Measurements from ENCODE around the gene CFDP1.
"Not testable (repeated sequence)": the region's sequence is repeated elsewhere in the genome, so short reads cannot be mapped to it uniquely, and the experiment has no call there.

Gene CFDP1

DNA sequence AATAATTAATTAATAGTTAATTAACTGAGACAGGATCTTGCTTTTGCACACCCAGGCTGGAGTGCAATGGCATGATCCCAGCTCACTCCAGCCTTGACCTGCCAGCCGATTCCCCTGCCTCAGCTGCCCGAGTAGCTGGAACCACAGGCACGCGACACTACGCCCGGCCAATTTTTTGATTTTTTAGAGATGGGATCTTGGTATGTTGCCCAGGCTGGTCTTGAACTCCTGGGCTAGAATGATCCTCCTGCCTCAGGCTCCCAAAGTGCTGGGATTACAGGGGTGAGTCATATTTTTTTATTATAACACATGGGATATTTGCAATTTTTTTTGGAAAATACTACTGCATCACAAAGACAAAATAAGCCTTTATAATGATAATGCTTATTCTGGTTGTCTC, 151.5 kb downstream of the CFDP1 start:
- DNase-seq (ENCODE audit: low read depth), result no peak
- no peak overlapping the region for H3K4me3 ChIP-seq (ENCODE audit: low read depth, low read length)
- TF ChIP-seq, protein P1, sequence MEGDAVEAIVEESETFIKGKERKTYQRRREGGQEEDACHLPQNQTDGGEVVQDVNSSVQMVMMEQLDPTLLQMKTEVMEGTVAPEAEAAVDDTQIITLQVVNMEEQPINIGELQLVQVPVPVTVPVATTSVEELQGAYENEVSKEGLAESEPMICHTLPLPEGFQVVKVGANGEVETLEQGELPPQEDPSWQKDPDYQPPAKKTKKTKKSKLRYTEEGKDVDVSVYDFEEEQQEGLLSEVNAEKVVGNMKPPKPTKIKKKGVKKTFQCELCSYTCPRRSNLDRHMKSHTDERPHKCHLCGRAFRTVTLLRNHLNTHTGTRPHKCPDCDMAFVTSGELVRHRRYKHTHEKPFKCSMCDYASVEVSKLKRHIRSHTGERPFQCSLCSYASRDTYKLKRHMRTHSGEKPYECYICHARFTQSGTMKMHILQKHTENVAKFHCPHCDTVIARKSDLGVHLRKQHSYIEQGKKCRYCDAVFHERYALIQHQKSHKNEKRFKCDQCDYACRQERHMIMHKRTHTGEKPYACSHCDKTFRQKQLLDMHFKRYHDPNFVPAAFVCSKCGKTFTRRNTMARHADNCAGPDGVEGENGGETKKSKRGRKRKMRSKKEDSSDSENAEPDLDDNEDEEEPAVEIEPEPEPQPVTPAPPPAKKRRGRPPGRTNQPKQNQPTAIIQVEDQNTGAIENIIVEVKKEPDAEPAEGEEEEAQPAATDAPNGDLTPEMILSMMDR (IDR thresholded peaks at IDR 0.05; ENCODE audit: insufficient read depth, low read depth, low read length, missing control alignments), result no peak

DNA sequence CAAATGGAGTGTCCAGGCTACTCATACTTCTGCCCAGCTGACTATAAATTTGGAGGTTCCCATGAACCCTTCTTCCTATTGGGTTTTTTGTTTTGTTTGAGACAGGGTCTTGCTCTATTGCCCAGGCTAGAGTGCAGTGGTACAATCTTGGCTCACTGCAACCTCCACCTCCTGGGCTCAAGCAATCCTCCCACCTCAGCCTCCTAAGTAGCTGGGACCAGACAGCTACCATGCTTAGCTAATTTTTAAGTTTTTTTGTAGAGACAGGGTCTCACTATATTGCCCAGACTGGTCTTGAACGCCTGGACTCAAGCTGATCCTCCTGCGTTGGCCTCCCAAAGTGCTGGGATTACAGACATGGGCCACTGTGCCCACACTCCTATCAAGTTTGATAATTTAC, 152.3 kb downstream of the CFDP1 start:
- H3K4me3 ChIP-seq (ENCODE audit: low read depth, low read length); DNase-seq (ENCODE audit: low read depth): not testable (repeated sequence)

DNA sequence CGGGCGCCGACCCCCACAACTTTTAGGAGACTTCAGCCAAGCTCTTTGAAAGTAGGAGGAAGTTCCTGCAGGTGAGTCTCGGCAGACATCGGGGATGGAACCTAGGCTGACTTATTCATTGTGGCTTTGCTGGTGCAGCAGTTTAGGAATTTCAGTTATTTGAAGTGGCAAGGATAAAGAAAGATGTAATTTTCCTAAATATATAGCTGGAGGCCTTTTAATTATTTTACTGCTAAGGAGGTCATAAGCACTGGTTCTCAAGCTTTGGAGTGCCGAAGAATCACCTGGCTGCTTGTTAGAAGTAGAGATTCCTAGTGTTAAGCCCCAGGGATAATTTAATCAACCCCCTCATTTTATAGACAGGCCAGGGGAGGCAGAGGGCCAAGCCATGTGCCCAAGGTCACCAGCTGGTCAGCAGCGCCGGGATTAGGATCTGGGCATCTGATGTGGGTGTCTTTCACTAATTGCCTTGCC, 152.9 kb downstream of the CFDP1 start:
- no peak overlapping the region for H3K4me3 ChIP-seq (ENCODE audit: low read depth, low read length)
- TF ChIP-seq, protein P1 (IDR thresholded peaks at IDR 0.05; ENCODE audit: insufficient read depth, low read depth, low read length, missing control alignments), result no peak
- no peak for DNase-seq (ENCODE audit: low read depth)

DNA sequence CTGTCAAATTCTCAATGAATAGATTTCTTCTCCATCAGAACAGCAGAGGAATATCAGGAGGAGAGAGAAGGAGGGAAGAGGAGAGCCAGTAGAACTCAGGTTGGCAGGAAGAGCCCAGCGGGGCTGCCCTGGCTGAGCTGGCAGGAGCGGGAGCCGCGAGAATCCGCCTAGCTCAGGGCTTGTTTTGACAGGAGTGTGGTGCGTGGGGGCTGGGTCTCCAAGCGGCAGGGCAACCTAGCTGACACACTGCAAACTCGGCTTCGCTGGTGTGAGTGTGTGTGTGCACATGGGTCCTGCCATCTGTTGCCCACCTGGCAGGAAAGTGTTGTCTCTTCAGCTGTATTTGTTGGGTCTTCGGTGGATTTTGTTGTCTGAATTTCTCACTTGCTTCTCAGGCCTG, 154.0 kb downstream of the CFDP1 start:
- TF ChIP-seq, protein P1 (IDR thresholded peaks at IDR 0.05; ENCODE audit: insufficient read depth, low read depth, low read length, missing control alignments), result no peak
- H3K4me3 ChIP-seq (ENCODE audit: low read depth, low read length), result no peak overlapping the region
- no peak for DNase-seq (ENCODE audit: low read depth)

DNA sequence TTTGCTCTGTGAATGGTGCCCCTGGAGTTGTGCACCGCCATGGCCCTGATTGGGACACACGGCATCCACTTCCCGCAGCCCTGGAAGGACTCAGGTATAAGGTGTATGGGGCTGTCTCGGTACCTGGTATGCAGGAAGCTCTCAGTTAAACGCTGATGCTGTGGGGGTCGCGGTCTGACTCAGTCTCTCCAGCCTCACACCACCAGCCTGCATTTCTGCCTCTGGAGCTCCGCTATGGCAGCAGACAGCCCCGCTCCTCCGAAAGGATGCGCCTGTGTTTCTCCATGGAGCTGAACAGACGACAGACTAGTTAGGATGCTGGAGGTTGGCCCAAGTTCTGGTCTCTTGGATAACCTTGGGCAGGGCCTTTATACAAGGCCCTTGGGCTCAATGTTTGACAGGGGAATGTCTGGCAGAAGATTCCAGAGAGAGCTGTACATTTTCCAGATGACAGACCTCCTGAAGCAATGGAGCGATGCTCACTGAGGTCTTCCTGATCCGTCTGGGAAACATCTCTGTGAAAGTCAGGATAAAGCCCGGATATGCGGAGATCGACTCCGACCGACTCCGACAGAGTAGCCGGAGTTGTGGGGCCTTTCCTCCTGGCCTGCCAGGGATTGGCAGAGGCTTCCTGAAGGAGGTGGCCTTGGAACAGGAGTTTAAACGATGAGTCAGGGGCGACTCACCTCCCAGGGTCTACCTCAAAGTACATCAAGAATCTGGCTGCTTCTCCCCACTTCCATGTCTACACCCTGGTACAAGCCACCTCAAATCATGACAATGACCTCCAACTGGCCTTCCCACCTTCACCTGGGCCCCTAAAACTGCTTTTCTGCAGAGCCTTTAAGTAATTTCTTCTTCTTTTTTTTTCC, 160.0 kb downstream of the CFDP1 start:
- TF ChIP-seq, protein P1 (IDR thresholded peaks at IDR 0.05; ENCODE audit: insufficient read depth, low read depth, low read length, missing control alignments), result no peak

DNA sequence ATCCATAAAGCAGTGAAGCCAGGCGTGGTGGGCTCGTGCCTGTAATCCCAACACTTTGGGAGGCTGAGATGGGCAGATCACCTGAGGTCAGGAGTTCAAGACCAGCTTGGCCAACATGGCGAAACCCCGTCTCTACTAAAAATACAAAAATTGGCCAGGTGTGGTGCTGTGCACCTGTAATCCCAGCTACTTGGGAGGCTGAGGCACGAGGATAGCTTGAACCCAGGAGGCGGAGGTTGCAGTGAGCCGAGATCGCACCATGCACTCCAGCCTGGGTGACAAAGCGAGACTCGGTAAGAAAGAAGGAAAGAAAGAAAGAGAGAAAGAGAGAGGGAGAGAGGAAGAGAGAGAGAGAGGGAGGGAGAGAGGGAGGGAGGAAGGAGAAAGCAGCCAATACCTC, 160.7 kb downstream of the CFDP1 start:
- H3K4me3 ChIP-seq (ENCODE audit: low read depth, low read length), result not testable (repeated sequence)

More for the DNA sequence above, 160.0 kb downstream of the CFDP1 start:
- no peak for DNase-seq (ENCODE audit: low read depth)
- no peak overlapping the region for H3K4me3 ChIP-seq (ENCODE audit: low read depth, low read length)

DNA sequence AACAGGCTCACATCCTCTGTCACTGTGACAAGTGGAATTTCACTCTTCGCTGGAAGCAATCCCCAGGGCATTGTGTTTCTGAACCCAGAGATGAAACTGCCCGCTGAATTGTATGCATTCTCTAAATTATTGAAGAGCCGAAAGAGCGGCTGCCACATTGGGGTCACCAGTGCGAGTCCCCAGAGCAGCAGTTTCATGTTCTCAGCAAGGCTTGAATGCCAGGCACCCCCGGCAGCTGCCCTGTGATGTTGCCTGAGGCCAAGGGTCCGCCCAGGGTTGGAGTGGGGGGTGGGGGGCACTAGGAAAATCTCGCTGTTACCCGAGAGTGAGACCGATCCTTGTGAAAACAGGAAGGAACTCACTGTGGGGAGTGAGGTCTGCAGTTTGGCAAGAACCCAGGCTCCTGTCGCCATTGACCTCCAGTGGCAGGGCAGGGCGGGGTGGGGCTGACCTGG, 161.2 kb downstream of the CFDP1 start:
- peak; percentile 71 for DNase-seq (ENCODE audit: low read depth)
- H3K4me3 ChIP-seq (ENCODE audit: low read depth, low read length), result no peak overlapping the region
- TF ChIP-seq, protein P1 (IDR thresholded peaks at IDR 0.05; ENCODE audit: insufficient read depth, low read depth, low read length, missing control alignments), result no peak

More for the DNA sequence above, 160.7 kb downstream of the CFDP1 start:
- DNase-seq (ENCODE audit: low read depth), result not testable (repeated sequence)
